DND-41 (cell line): Measurements from ENCODE around the gene ANKRD40.

Source experiments
- EZH2 ChIP-seq: IDR thresholded peaks from 3 replicates; pipeline ENCODE4 v1.6.1; 2012; ENCODE audit warnings: borderline replicate concordance, low read depth, mild to moderate bottlenecking, moderate library complexity, low read length, inconsistent platforms; ENCODE audit not compliant: severe bottlenecking
- TF ChIP-seq, protein P1 (sequence below): IDR thresholded peaks from 2 replicates; pipeline ENCODE4 v1.5.1; 2012; ENCODE audit warnings: borderline replicate concordance, low read length, moderate library complexity, mild to moderate bottlenecking; ENCODE audit not compliant: poor library complexity, severe bottlenecking; ENCODE audit errors: extremely low read depth

DNA sequence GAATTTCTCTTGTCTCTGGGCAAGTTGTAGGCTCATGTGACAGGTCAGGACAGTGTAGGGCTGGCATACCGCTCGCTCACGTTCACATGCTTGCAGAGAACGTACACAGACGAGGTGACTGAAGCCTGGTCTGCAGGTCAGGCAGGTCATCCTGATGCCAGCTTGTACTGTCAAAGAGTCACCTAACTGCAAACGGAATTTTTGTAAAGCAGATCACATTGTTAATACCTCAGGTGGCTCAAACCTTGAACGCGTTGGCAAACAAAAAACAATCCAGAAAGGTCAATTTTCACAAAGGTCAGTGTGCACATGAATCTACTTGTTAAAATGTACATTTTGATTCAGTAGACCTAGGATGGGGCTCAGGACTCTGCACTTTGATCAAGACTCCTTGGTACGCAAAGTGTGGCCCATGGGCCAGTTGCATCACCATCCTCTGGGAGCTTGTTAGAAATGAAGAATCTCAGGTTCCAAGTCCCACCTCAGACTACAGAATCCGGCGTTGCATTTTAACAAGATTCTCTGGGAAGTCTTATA is 28.6 kb downstream of the ANKRD40 start:
- TF ChIP-seq EZH2: no peak
- TF ChIP-seq, protein P1, sequence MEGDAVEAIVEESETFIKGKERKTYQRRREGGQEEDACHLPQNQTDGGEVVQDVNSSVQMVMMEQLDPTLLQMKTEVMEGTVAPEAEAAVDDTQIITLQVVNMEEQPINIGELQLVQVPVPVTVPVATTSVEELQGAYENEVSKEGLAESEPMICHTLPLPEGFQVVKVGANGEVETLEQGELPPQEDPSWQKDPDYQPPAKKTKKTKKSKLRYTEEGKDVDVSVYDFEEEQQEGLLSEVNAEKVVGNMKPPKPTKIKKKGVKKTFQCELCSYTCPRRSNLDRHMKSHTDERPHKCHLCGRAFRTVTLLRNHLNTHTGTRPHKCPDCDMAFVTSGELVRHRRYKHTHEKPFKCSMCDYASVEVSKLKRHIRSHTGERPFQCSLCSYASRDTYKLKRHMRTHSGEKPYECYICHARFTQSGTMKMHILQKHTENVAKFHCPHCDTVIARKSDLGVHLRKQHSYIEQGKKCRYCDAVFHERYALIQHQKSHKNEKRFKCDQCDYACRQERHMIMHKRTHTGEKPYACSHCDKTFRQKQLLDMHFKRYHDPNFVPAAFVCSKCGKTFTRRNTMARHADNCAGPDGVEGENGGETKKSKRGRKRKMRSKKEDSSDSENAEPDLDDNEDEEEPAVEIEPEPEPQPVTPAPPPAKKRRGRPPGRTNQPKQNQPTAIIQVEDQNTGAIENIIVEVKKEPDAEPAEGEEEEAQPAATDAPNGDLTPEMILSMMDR: no peak
